Osteoblast (primary cell): Measurements from ENCODE around the gene ZNF84. TPM values are rescaled to one million over a fixed set of nuclear protein-coding genes. Genes with fewer than 3 reads are reported as not detected.

Experiments
- DNase-seq: peaks from one replicate; pipeline ENCODE4 v3.0.0; 2011; ENCODE audit warnings: low spot score, mixed read lengths; ENCODE audit not compliant: insufficient read length; ENCODE audit errors: missing footprints
- H2AFZ ChIP-seq: 2 replicates; pipeline ENCODE4 v1.6.0; 2011; ENCODE audit warnings: mild to moderate bottlenecking, low read length
- H3K27ac ChIP-seq: 2 replicates; pipeline ENCODE4 v1.5.1; 2011; ENCODE audit warnings: mild to moderate bottlenecking, low read depth, low read length, moderate library complexity
- H3K27me3 ChIP-seq: 2 replicates; pipeline ENCODE4 v1.6.0; 2012; ENCODE audit warnings: mild to moderate bottlenecking, control low read depth, inconsistent platforms, low read length, moderate library complexity; ENCODE audit not compliant: insufficient read depth
- H3K36me3 ChIP-seq: 2 replicates; pipeline ENCODE4 v1.5.1; 2011; ENCODE audit warnings: mild to moderate bottlenecking, low read length, control low read depth, moderate library complexity; ENCODE audit not compliant: insufficient read depth
- H3K4me1 ChIP-seq: 2 replicates; pipeline ENCODE4 v1.5.1; 2011; ENCODE audit warnings: mild to moderate bottlenecking, low read length, control low read depth, moderate library complexity; ENCODE audit not compliant: insufficient read depth
- H3K4me2 ChIP-seq: 2 replicates; pipeline ENCODE4 v1.6.0; 2011; ENCODE audit warnings: mild to moderate bottlenecking, low read length; ENCODE audit not compliant: insufficient read depth
- H3K4me3 ChIP-seq: fragments of 200-600 bp; sonication (generic); 3 replicates; pipeline ENCODE4 v1.5.1; 2012; ENCODE audit warnings: mild to moderate bottlenecking, low read length, inconsistent platforms; ENCODE audit not compliant: insufficient read depth
- H3K79me2 ChIP-seq: 2 replicates; pipeline ENCODE4 v1.6.0; 2012; ENCODE audit warnings: mild to moderate bottlenecking, low read length, control low read depth, inconsistent platforms; ENCODE audit not compliant: insufficient read depth
- H3K9me3 ChIP-seq: 2 replicates; pipeline ENCODE4 v1.5.1; 2011; ENCODE audit warnings: low read depth, low read length, control low read depth
- H4K20me1 ChIP-seq: 2 replicates; pipeline ENCODE4 v1.6.0; 2012; ENCODE audit warnings: mild to moderate bottlenecking, low read length, control low read depth; ENCODE audit not compliant: insufficient read depth
- small RNA-seq: library from RNA; depleted of rRNA; stranded (forward); fragments of <200 nt; gene quantifications from one replicate; pipeline ENCODE3, GENCODE V24; 2012
- total RNA-seq: library from RNA; depleted of rRNA; stranded (reverse); fragments of >200 nt; gene quantifications from 2 replicates; pipeline ENCODE4 v1.2.3, GENCODE V29; 2012
- TF ChIP-seq, protein P1 (sequence below): IDR thresholded peaks from 2 replicates; pipeline ENCODE4 v1.5.1; 2011; ENCODE audit warnings: mild to moderate bottlenecking, low read depth, low read length, moderate library complexity; ENCODE audit errors: extremely low read depth

The ZNF84 gene
- total RNA-seq, 1 donor = 30.0 TPM

- H3K4me2 ChIP-seq = no peak overlapping the region
- no peaks in the 10 kb centered on the region for H3K79me2 ChIP-seq
- TF ChIP-seq, protein P1, sequence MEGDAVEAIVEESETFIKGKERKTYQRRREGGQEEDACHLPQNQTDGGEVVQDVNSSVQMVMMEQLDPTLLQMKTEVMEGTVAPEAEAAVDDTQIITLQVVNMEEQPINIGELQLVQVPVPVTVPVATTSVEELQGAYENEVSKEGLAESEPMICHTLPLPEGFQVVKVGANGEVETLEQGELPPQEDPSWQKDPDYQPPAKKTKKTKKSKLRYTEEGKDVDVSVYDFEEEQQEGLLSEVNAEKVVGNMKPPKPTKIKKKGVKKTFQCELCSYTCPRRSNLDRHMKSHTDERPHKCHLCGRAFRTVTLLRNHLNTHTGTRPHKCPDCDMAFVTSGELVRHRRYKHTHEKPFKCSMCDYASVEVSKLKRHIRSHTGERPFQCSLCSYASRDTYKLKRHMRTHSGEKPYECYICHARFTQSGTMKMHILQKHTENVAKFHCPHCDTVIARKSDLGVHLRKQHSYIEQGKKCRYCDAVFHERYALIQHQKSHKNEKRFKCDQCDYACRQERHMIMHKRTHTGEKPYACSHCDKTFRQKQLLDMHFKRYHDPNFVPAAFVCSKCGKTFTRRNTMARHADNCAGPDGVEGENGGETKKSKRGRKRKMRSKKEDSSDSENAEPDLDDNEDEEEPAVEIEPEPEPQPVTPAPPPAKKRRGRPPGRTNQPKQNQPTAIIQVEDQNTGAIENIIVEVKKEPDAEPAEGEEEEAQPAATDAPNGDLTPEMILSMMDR = no peak
- H2AFZ ChIP-seq = no peak overlapping the region
- no peaks in the 10 kb centered on the region for H3K4me1 ChIP-seq
- peaks cover 64% of the 10 kb centered on the region for H3K9me3 ChIP-seq
- H3K4me3 ChIP-seq = no peak overlapping the region
- H3K27me3 ChIP-seq = no peaks in the 10 kb centered on the region
- peaks cover 56% of the 10 kb centered on the region for H3K36me3 ChIP-seq
- no peak for DNase-seq
- no peaks in the 10 kb centered on the region for H4K20me1 ChIP-seq
- H3K27ac ChIP-seq = no peak overlapping the region
These were observed 68.3 kb downstream of the ZNF84 start for GRCh38 chr12:133105620-133106019.

- peaks cover 66% of the 10 kb centered on the region for H3K9me3 ChIP-seq
- H3K27me3 ChIP-seq = no peaks in the 10 kb centered on the region
- H3K27ac ChIP-seq = no peak overlapping the region
- DNase-seq = no peak
- TF ChIP-seq, protein P1 = no peak
- H4K20me1 ChIP-seq = no peaks in the 10 kb centered on the region
- H3K4me2 ChIP-seq = no peak overlapping the region
- no peaks in the 10 kb centered on the region for H3K79me2 ChIP-seq
- no peaks in the 10 kb centered on the region for H3K4me1 ChIP-seq
- H3K4me3 ChIP-seq = no peak overlapping the region
- H2AFZ ChIP-seq = no peak overlapping the region
- peaks cover 50% of the 10 kb centered on the region for H3K36me3 ChIP-seq
These were observed 68.9 kb downstream of the ZNF84 start for GRCh38 chr12:133106253-133106652.

GRCh38 chr12:133107121-133107520 lies 69.8 kb downstream of the ZNF84 start:
- no peak overlapping the region for H2AFZ ChIP-seq
- TF ChIP-seq, protein P1 = no peak
- no peak overlapping the region for H3K4me3 ChIP-seq
- H3K4me1 ChIP-seq = no peaks in the 10 kb centered on the region
- H3K79me2 ChIP-seq = no peaks in the 10 kb centered on the region
- H4K20me1 ChIP-seq = no peaks in the 10 kb centered on the region
- DNase-seq = no peak
- peaks cover 60% of the 10 kb centered on the region for H3K9me3 ChIP-seq
- no peaks in the 10 kb centered on the region for H3K27me3 ChIP-seq
- H3K27ac ChIP-seq = no peak overlapping the region
- H3K4me2 ChIP-seq = no peak overlapping the region
- peaks cover 41% of the 10 kb centered on the region for H3K36me3 ChIP-seq

- Histone ChIP-seq H3K4me3 (no peak overlapping the region), H3K27me3 (no peaks in the 10 kb centered on the region), H3K9me3 (peaks cover 54% of the 10 kb centered on the region), H3K79me2 (no peaks in the 10 kb centered on the region), H2AFZ (no peak overlapping the region), H3K4me2 (no peak overlapping the region), H3K4me1 (no peaks in the 10 kb centered on the region), H3K27ac (no peak overlapping the region), H4K20me1 (no peaks in the 10 kb centered on the region), H3K36me3 (peaks cover 32% of the 10 kb centered on the region)
- TF ChIP-seq, protein P1 = no peak
- no peak for DNase-seq
These were observed 70.8 kb downstream of the ZNF84 start for GRCh38 chr12:133108150-133108549.

Small RNA genes lying within 50 kb of the gene (small RNA-seq; reads per million reads assigned to genes)
- gene RNU4ATAC12P = not detected

Other genes starting within 250 kb of the ZNF84 start
- 102 and 127 TPM in 2 replicates for gene GOLGA3, start 208.6 kb upstream of the ZNF84 start, total RNA-seq
- gene CHFR, start 149.9 kb upstream of the ZNF84 start, total RNA-seq = 54.8 and 55.0 TPM in 2 replicates
- gene ZNF605, start 81.2 kb upstream of the ZNF84 start, total RNA-seq = 10.9 and 13.6 TPM in 2 replicates
- gene ZNF26, start 51.1 kb upstream of the ZNF84 start, total RNA-seq = 20.3 and 22.1 TPM in 2 replicates
- gene ZNF140, start 43.4 kb downstream of the ZNF84 start, total RNA-seq = 21.0 and 24.5 TPM in 2 replicates
- 1.4 and 1.5 TPM in 2 replicates for gene ZNF891, start 92.8 kb downstream of the ZNF84 start, total RNA-seq
- 9.8 and 11.5 TPM in 2 replicates for gene ZNF10, start 93.1 kb downstream of the ZNF84 start, total RNA-seq
- 18.9 and 20.3 TPM in 2 replicates for gene ZNF268, start 144.0 kb downstream of the ZNF84 start, total RNA-seq
- not detected in 2 replicates for gene ANHX, start 198.4 kb downstream of the ZNF84 start, total RNA-seq